Cardiac septum (tissue), 1 donor: Measurements from ENCODE around the gene SNRPA. TPM values are rescaled to one million over a fixed set of nuclear protein-coding genes. Genes with fewer than 3 reads are reported as not detected.
A peak's percentile ranks its signal among the peaks of the same experiment; 100 is the strongest.

Experiments
- DNase-seq: peaks from one replicate; pipeline ENCODE4 v3.0.0-alpha.2; 2020; ENCODE audit warnings: low spot score
- intact Hi-C: fragments of 100-400 bp; cut with DNase I; formaldehyde crosslinking; loops from one replicate; pipeline ENCODE4 v1.14.0; 2022
- total RNA-seq: library from RNA; stranded (reverse); fragmentation: NEBNext Ultra II Directional; extraction: Animal tissue kit (Norgen Biotek cat#: 25700); gene quantifications from one replicate; pipeline ENCODE4 v1.2.1, GENCODE V29; 2021
- donor health status: DM: no; HTN: no; CAD: no.

SNRPA gene
- total RNA-seq, 1 donor from 2014 or later: 32.9 TPM

DNA sequence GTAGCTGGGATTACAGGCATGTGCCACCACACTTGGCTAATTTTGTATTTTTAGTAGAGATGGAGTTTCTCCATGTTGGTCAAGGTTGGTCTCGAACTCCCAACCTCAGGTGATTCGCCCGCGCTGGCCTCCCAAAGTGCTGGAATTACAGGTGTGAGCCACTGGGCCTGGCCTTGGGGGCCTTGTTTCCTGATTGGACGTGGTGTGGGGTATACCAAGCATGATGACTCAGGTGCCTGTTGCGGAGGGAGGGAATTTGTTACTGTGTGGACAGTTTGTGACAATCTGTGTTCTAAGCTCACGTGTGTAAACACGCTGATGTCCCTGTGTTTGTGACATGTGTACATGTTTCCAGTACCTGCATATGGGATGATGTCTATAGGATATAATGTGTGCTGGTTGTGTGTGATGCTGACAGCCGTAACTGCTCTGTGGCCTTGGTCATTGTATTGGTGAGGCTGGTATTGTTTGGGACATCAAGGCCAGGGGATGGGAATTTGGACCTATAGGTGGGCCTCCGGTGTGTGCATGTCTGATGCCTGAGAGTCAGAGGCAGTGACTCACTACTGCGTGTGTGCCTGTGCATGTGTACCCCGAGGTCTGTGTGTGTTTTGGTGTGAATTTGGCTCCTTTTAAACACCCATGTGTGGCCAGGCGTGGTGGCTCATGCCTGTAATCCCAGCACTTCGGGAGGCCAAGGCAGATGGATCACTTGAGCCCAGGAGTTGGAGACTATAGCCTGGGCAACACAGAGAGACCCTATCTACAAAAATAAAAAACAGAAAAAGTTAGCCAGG, 46.4 kb downstream of the SNRPA start:
- intact Hi-C loops: no loop called here
- no peak for DNase-seq

DNA sequence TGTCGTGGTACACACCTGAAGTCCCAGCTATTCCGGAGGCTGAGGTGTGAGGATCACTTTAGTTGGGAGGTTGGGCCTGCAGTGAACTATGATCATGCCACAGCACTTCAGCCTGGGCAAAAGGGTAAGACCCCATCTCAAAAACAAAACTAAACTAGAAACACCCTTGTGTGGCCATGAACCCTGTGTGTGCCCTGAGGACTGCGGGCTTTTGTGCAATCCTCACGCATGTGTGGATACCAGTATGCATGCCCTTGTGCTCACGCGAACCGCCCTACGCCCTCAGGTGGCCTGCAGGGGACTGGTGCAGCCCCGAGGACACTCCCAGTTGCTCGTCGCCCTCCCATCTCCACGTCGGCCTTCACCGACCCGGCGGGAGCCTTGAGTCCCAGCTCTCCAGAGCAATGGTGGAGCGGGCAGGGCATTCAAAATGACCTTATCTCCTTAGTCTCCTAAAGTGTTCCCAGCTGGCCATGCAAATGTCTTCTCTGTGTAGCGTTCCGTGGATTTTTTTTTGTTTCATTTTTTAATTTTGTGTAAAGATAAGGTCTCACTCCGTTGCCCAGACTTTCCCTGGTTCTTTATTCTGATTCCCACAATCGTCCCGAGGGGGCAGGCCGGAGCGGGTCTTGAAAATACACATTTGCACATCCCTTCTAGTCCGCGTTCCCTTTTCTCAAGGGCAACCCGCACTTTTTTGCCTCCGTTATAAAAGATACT, 47.1 kb downstream of the SNRPA start:
- intact Hi-C loops: loop anchor here (1.0 to 2.0 kb wide), 2 partner anchors 82 to 135 kb away; partner anchors contain the start of gene COQ8B
- DNase-seq: no peak

DNA sequence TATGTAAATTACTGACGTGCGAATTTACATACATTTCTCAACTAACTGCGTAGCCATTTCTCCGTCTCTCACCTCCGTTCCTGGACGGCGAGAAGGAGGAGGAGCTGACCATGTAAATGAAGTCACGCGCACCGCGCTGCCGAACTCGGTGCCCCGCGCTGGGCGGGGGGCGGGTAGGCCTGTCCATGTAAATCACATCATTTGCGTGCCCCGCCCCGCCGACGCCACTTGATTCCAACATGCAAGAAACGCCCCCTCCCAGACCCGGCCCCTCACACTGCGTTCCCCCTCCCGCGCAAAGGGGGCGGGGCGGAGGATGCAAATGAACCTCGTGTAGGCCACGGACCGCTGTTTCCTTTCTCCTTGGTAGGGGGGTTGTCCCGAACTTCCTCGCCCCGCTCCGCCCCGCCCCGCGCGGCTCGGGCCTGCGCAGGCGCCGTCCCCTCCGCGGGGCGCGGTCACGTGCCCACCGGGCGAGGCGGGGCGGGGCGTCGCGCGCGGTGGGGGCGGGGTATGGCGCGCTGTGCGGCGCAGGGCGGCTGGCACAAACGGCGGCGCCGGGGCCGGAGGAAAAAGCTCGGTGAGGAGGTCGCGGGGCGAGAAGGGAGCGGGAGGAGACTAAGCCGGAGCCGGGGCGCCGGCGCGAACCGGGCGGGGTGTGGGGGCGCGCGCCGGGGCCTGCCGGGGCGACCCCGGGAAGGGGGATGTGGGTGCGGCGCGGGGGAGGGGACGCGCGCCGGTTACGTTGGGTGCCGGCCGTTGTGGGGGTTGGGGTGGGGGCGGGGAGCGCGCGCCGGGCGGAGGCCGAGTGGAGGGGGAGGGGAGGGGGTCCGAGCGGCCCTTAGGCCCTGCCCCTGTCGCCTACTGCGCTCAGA, 47.9 kb downstream of the SNRPA start, which contains the start of gene EGLN2:
EGLN2 (plus strand) TSS at position 509 of the 875 bp plus-strand sequence. CDS start 1,382 bp downstream, outside the sequence.
- DNase-seq: peak; percentile 100
- intact Hi-C loops: loop anchor here (1.0 to 2.0 kb wide), 2 partner anchors 83 to 136 kb away; partner anchors contain the start of gene COQ8B

DNA sequence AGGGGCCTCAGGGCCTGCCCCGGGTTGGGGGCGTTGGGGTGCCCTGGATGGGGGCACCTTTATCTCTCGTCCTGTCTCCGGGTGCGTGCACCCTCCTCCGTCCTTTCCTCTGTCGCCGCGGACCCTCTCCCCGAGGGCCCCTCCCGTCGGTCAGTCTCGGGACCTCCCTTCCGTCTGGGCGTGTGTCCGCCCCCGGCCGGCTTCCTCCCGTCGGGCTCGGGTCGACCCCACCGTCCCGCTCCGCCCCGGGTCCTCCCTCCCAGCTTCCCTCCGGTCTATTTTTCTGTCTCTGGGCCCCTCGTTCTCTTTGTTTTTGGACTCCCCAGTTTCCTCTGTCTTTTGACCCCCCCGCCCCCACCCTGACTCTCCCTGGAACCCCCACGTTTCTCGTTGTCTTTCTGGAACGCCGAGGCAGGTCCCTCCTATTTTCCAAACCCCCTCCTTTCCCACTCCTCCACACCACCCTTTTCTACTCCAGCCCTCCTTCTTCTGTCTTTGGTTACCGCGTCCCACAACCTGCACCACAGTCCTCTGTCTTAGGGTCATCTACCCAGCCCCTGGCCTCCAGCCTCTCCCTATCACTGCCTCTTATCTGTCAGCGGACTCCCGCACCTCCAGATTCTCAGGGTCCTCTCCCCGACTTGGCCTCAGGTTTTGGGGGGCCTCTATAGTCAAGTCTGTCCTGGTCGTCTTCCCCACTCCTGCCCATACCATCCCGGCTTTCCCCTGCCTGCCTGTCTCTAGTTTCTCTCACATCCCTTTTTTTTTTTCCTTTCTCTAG, 48.7 kb downstream of the SNRPA start:
- intact Hi-C loops: loop anchor here (2.0 kb wide), 1 partner anchor 137 kb away; no protein-coding TSS in a partner anchor

DNA sequence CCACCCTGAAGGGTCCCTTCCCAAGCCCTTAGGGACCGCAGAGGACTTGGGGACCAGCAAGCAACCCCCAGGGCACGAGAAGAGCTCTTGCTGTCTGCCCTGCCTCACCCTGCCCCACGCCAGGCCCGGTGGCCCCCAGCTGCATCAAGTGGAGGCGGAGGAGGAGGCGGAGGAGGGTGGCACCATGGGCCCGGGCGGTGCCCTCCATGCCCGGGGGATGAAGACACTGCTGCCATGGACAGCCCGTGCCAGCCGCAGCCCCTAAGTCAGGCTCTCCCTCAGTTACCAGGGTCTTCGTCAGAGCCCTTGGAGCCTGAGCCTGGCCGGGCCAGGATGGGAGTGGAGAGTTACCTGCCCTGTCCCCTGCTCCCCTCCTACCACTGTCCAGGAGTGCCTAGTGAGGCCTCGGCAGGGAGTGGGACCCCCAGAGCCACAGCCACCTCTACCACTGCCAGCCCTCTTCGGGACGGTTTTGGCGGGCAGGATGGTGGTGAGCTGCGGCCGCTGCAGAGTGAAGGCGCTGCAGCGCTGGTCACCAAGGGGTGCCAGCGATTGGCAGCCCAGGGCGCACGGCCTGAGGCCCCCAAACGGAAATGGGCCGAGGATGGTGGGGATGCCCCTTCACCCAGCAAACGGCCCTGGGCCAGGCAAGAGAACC, 49.5 kb downstream of the SNRPA start:
- intact Hi-C loops: no loop called here
- no peak for DNase-seq

More for the DNA sequence above, 48.7 kb downstream of the SNRPA start:
- DNase-seq: peak; percentile 87

DNA sequence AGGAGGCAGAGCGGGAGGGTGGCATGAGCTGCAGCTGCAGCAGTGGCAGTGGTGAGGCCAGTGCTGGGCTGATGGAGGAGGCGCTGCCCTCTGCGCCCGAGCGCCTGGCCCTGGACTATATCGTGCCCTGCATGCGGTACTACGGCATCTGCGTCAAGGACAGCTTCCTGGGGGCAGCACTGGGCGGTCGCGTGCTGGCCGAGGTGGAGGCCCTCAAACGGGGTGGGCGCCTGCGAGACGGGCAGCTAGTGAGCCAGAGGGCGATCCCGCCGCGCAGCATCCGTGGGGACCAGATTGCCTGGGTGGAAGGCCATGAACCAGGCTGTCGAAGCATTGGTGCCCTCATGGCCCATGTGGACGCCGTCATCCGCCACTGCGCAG, 50.0 kb downstream of the SNRPA start:
- DNase-seq: no peak
- intact Hi-C loops: no loop called here

DNA sequence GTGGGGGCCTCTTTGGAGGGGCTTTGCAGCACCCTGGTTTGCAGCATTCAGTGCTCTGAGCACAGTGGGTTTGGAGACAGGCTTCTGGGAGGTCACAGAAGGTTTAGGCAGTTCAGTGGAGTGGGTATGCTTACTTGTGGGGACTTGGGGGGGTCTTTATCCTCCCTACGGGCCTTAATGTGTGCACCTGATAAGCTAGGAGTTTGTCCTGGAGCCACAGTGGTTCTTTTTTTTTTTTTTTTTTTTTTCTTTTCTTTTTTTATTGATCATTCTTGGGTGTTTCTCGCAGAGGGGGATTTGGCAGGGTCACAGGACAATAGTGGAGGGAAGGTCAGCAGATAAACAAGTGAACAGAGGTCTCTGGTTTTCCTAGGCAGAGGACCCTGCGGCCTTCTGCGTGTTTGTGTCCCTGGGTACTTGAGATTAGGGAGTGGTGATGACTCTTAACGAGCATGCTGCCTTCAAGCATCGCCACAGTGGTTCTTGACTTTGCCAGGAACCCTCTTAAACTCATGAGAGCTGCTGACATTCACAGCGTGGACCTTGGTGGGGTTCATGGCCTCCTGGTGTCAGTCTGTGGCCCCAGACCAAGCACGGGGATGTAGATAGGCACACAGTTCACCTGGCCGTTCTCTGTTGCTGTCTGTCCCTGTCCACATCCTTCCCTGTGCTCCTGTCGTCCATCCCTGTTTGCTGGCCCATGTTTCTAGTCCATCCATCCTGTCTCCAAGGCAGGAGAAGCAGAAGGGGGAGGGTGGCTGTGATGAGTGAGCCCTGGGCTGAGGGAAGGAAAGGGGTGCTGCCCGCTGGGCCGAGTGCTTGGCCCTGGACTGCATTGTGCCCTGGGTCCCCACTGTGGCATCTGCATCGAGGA, 50.7 kb downstream of the SNRPA start:
- intact Hi-C loops: no loop called here
- no peak for DNase-seq

DNA sequence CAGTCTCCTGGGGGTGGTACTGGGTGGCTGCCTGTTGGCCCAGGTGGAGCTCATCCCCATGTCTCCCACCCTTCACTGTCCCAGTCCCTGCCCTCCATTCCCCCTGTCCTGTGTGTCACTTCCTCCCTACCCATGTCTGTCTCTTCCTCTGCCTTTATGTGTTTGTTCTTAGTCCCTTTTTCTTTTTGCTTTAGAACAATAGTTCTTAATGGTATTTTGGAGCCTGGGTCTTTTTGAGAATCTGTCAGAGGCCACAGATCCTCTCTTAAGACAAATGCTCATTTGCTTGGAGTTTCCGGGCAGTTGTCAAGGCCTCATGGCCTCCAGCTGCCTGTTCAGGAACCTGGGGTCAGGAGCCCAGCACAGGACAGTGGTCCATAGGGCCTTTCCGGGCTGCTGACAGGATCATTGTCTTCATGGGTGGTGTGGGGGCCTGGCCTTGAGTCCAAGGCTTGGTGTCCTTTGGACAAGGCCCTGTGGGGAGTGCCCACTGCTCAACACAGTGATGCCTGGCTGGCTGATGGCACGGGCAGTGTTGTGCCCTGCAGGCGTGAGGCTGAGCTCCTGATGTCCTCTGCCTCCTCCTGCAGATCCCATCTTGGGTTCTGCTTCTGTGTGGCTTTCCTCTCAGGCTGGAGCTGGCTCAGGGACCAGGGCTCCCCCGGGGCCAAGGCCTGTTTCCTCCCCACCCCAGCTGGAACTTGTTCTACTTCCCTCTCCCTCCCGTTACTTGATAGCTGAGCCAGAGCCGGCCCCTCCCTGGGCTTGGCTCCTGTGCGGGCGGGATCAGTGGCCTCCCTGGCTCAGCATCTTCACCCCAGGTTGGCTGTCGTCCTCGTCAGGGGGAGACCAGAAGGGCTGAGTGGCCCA, 51.5 kb downstream of the SNRPA start:
- DNase-seq: peak; percentile 89
- intact Hi-C loops: no loop called here

DNA sequence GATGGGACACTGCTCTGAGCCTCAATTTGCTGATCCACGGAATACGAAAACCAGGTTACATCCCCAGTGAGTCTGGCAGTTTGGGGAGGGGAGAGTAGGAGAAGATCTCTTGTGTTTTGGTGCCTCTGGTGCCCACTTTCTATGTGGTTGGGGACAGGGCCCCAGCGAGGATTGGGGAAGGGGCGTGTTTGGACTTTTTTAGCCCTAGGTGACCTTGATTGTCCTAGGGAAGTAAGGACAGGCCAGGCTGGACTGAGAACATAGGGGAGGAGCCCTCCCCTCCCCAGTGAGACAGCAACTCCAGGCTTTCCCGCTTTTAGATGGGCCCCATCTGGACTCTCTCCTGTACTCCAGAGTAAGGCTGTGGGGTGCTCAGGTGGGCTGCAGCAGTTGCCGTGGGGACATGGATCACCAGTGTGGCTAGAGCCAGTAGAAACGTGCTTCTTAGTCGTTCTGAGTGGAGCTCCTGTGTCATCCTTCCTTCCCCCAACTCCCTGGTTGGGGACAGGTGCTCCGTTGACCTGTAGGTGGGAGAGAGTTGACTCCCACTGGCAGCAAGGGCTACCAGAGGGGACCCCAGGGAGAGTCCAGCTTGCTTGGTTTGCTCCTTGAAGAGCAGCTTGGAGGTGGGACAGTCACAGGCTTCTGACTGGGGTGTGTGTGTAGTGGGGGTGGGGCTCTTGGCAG, 52.3 kb downstream of the SNRPA start:
- DNase-seq: no peak
- intact Hi-C loops: no loop called here

DNA sequence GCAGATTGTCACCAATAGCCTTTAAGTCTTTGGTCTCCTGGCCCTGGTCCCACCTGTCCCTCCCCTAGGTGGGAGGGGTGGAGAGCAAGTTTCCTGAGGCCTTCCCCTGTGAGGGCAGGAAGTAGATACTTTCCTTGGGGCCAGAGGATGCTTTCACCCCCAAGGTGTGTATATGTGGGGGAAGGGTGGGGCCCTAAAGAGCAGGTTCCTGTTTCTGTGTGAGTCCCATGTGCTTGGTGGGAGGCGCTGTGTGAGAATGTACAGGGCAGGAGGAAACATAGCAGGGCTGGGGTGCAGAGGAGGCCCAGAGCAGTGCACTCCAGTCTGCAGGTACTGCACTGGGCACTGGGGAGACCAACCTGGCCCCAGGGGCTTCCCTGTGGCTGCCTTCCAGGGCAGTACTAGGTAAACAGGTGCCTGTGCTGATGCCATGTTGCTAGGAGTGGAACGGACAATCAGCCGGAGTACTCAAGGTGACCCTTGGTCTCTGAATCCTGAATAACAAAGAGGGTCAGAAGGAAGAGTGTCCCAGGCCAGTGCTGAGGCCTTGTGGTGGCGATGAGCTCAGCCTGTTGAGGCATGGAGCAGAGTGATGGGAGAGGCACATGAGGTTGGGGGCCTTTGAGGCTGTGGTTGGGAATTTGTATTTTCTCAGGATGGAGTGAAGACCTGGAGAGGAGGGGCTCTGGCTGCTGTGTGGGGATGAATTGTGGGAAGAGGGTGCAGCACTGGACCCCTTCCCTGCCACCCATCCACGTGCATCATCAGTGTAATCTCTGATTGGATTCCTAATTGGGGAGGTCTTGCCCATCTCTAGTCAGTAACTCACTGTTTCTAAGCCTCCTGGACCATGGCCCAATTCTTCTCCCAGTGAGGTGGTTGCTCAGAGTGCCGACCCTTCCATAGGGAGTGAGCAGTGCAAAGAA, 53.1 kb downstream of the SNRPA start:
- DNase-seq: no peak
- intact Hi-C loops: no loop called here

DNA sequence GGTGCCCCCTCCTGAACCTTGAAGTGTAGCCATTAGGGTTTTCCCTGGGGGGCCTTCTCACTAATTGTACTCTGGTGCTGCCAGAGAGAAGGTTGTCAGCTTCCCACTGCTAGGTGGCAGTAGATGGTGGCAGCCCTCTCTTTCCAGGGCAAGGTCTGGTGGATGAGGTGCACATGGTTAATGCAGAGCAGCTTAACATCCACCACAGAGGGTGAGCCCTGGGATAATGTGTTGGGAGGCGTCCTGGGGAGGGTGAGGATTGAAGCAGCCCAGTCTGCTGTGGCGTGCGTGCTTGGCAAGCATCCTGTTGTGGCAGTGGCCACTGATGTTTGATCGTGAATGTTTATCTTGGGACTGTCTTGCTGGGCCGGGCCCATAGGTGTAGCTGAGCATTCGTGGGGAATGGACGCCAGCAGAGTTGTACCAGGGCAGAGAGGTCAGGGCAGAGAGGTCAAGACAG, 53.8 kb downstream of the SNRPA start:
- intact Hi-C loops: no loop called here
- no peak for DNase-seq

DNA sequence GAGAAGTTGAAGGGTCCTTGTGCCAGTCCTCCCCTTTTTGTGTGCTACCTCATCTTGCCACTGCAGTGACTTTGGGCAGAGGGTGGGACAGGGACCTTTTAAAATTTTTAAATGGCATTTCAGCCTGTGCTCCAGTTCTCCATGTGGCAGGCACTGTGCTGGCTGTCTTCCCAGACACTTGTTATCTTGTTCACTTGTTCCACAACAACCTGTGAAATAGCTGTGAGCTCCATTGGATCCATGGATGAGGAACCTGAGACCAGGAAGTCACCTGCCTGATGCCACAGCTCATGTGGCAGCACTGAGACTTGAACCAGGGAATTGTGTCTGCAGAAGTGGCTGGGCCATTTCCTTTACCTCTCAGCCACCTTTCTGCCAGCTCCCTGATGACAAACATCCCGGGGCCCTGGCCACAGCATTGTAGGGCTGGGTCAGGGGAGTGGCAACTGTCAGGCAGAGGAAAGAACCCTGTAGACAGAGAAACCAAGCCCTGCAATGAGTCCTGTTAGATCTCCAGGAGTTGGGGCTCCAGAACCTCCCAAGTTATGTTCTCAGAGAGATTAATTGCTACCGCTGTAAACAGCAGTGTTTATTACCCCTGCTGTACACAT, 54.4 kb downstream of the SNRPA start:
- no peak for DNase-seq
- intact Hi-C loops: no loop called here

DNA sequence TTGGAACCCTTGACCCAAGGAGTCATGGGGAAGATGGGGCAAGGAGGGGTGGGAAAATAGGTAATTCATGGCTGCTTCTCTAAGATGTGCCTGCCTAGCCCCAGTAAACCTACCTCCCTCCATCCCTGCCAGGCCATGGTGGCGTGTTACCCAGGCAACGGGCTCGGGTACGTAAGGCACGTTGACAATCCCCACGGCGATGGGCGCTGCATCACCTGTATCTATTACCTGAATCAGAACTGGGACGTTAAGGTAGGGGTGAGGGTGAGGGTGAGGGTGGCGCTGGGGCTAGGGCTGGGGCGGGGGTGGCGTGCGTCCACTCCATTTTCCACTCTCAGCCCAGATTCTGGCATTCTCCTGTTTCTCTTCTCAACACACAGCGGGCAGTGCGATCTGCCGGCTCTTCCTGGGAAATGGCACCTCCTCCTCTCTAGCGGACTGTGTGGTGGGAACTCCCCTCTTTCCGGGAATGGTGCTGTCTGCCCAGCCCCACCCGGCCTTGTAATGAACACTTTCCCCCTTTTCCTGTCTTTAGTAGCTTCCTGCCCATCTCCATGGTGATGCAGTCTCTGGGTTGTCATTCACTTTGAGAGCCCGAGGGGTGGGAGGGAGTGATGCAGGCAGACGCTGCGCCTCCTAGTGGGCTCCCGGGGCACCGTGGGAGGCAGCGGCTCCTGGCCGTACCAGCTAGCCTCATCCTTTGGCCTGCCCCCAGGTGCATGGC, 55.6 kb downstream of the SNRPA start:
- peak; percentile 90 for DNase-seq
- intact Hi-C loops: no loop called here
